ENCODE data around the gene RRP1B. TPM values are rescaled to one million over a fixed set of nuclear protein-coding genes. Genes with fewer than 3 reads are reported as not detected.

The RRP1B gene
- total RNA-seq, 1 experiment from 2014 or later, result 30.7 TPM

GRCh38 chr21:43717166-43717853 is 58.0 kb downstream of the RRP1B start:
- no TSS peak for BruUV-seq (replicated peaks)
- in situ Hi-C loops (cut with HindIII; ENCODE audit: low pct_unique_long_range_greater_than_20kb, low sequenced_read_pairs) (no loop called here), intact Hi-C loops (cut with micrococcal nuclease; ENCODE audit: unreplicated experiment) (no loop called here)
- Histone ChIP-seq H3K9me3 (ENCODE audit: control insufficient read depth, insufficient read depth, low read depth, low read length) (no peaks in the 10 kb centered on the region), H3K27ac (ENCODE audit: low read length) (peak overlapping the region; percentile 61; the same call in 1 of the 2 replicates), H3K4me3 (ENCODE audit: low read depth in 2 of 2, low read length in 2 of 2) (no peak overlapping the region), H3K36me3 (ENCODE audit: control insufficient read depth, insufficient read depth, low read length) (peaks cover 3% of the 10 kb centered on the region; the same call in 1 of the 2 replicates), H3K4me1 (ENCODE audit: control insufficient read depth, insufficient read depth, low read length) (peaks cover 29% of the 10 kb centered on the region), H3K27me3 (ENCODE audit: control insufficient read depth, insufficient read depth, low read length) (no peaks in the 10 kb centered on the region)
- CTCF ChIA-PET, result no interaction called here
- ATAC-seq (no peak), DNase-seq (ENCODE audit: low read depth, low spot score) (no peak)
- TF ChIP-seq REST (IDR thresholded peaks at IDR 0.05; ENCODE audit: insufficient read depth in 1 of 2, low read depth in 2 of 2, low read length in 1 of 2) (no peak), POLR2AphosphoS5 (IDR thresholded peaks at IDR 0.05; ENCODE audit: low read depth, low read length) (no peak), CTCF (IDR thresholded peaks at IDR 0.05) (no peak), TCF7L2 (IDR thresholded peaks at IDR 0.05; ENCODE audit: low read depth, low read length) (no peak), SIN3A (IDR thresholded peaks at IDR 0.05; ENCODE audit: borderline replicate concordance, insufficient read depth, low read depth, low read length) (no peak)
- POLR2A ChIA-PET, result no interaction called here

- peak overlapping the region; percentile 65 for H3K27ac ChIP-seq (ENCODE audit: low read length)
- no peak for TF ChIP-seq TCF7L2 (IDR thresholded peaks at IDR 0.05; ENCODE audit: low read depth, low read length)
- no peak for TF ChIP-seq CTCF (IDR thresholded peaks at IDR 0.05)
- no peak for TF ChIP-seq POLR2AphosphoS5 (IDR thresholded peaks at IDR 0.05; ENCODE audit: low read depth, low read length)
- no peak for TF ChIP-seq REST (IDR thresholded peaks at IDR 0.05; ENCODE audit: insufficient read depth in 1 of 2, low read depth in 2 of 2, low read length in 1 of 2)
- no peak for TF ChIP-seq SIN3A (IDR thresholded peaks at IDR 0.05; ENCODE audit: borderline replicate concordance, insufficient read depth, low read depth, low read length)
- peak overlapping the region; percentile 47 to 75 for H3K4me3 ChIP-seq (ENCODE audit: low read depth in 2 of 2, low read length in 2 of 2)
- ChIA-PET POLR2A (no interaction called here), CTCF (no interaction called here)
- H3K27me3 ChIP-seq (ENCODE audit: control insufficient read depth, insufficient read depth, low read length), result no peaks in the 10 kb centered on the region
- BruUV-seq (replicated peaks), result no TSS peak
- in situ Hi-C loops (cut with HindIII; ENCODE audit: low pct_unique_long_range_greater_than_20kb, low sequenced_read_pairs), result no loop called here
- peak; percentile 18 for ATAC-seq
- intact Hi-C loops (cut with micrococcal nuclease; ENCODE audit: unreplicated experiment), result no loop called here
- peaks cover 23% of the 10 kb centered on the region for H3K4me1 ChIP-seq (ENCODE audit: control insufficient read depth, insufficient read depth, low read length)
- peaks cover 3% of the 10 kb centered on the region; the same call in 1 of the 2 replicates for H3K36me3 ChIP-seq (ENCODE audit: control insufficient read depth, insufficient read depth, low read length)
- no peak for DNase-seq (ENCODE audit: low read depth, low spot score)
- H3K9me3 ChIP-seq (ENCODE audit: control insufficient read depth, insufficient read depth, low read depth, low read length), result no peaks in the 10 kb centered on the region
Observed at GRCh38 chr21:43717967-43718871, 58.9 kb downstream of the RRP1B start.

Data from Panc1 (cell line).